ENCODE results near the gene SF1. TPM values are rescaled to one million over a fixed set of nuclear protein-coding genes. Genes with fewer than 3 reads are reported as not detected.

SF1 gene
- total and polyA plus RNA-seq, 9 of the 15 experiments (the other 6 are each of a cell fraction or from before 2014, with no cell fraction given) = 13.1 to 334 (median 111) TPM

DNA sequence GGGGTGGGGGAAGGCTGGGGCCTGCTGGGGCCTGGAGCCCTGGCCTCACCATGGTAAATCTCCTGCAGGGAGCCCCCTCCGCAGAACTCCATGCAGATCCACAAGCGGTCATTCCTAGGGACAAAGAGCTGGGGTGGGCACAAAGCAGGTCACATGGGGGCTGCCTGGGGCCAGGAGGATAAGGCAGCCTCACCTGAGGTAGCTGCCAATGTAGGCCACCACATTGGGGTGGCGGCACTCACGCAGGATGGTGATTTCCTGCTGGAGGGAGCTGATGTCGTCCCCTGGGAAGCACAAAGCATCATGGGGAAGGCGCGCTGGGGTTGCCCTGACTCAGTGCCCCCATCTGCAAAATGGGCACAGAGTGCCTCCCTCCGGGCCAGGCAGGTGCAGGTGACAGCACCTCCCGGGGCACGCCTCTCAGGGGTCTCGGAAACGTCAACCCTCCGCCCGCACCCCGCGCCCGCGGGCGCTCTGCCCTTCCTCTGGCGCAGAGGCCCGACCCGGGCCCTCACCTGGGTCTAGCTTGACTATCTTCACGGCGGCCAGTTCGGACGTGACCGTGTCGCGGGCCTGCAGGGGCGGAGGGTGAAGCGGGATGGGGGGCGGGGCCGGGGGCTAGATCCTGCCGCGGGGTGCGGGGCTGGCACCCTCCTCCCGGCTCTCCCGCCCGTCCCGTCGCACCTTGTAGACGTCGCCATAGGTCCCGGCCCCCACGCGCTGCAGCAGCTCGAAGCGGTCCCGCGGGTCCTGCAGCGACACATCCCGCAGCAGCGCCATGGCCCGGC lies 24.2 kb upstream of the SF1 start (continued):
- TF ChIP-seq NR4A1 (CRISPR knock-in tag; IDR thresholded peaks at IDR 0.05) (no peak), NR4A1 (tag; IDR thresholded peaks at IDR 0.05) (no peak), ATF1 (CRISPR knock-in tag; IDR thresholded peaks at IDR 0.05) (peak; percentile 45; the same call in 1 of the 2 replicates), ATF1 (tag; IDR thresholded peaks at IDR 0.05) (no peak), SRSF3 (IDR thresholded peaks at IDR 0.05; ENCODE audit: insufficient read depth, low read length) (no peak), CREM (IDR thresholded peaks at IDR 0.05; ENCODE audit: low read depth) (peak; percentile 80)

DNA sequence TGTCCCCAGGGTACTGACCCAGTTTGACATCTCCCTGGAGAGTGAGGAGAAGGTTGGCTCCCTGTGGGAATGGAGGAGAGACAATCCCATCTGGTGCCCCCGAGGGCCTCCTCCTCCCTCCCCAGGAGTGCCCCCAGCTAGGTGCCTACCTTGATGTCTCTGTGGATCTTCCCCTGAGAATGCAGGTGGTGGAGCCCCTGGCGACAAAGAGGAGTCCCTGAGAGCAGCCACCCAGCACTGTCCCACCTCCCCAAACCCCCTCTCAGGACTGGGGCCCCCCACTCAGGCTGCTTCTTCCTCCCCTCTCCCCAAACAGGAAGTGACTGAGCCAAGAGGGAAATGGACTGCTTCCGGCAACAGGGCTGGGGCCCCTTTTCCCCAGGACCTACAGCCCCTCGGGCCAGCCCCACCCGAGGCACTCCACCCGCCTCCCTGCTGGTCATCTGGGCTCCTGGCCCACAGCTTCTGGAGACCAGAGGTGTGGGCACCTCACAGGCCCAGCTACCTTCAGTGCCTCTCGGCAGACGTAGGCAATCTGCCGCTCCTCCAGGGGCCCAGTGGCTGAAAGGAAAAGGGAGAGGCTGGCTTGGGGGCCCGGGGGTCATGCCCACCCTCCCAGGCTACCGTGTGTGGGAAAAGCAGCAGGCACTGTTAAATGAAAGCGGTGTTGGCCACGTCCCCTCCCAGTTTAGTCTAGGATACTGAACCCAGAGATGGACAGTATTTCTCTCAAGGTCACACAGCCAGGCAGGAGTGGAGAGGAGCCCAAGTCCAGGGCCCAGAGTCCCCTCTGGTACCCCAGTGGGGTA lies 23.4 kb upstream of the SF1 start:
- CTCF ChIA-PET (ENCODE audit: low intra/inter-chr PET ratio) = no interaction called here
- BruUV-seq (replicated peaks) = no TSS peak
- H3K36me3 ChIP-seq (ENCODE audit: control insufficient read depth, insufficient read depth, low read length) = peaks cover 30% of the 10 kb centered on the region; the same call in 2 of the 3 replicates
- peak overlapping the region in 1 of 2 experiments; percentile 85; a peak in 2 of 4 replicates for H3K9ac ChIP-seq (ENCODE audit: insufficient read depth in 1 of 2, low read depth in 2 of 2, low read length in 2 of 2)
- H3K79me2 ChIP-seq (ENCODE audit: control insufficient read depth, insufficient read depth, low read length) = no peaks in the 10 kb centered on the region
- no peak overlapping the region; the same call in 1 of the 2 replicates for H3K4me3 ChIP-seq
- FAIRE-seq (no peak), ATAC-seq (no peak), DNase-seq (ENCODE audit: extremely low read depth in 1 of 4, low spot score in 3 of 4) (no peak)
- H3K27ac ChIP-seq (ENCODE audit: extremely low read depth, low read depth, low read length) = no peak overlapping the region
- no peak overlapping the region for H2AFZ ChIP-seq (ENCODE audit: low read depth, low read length)
- peak overlapping the region; percentile 91; the same call in 1 of the 2 replicates for H3K4me2 ChIP-seq (ENCODE audit: insufficient read depth, low read length)
- intact Hi-C loops (cut with micrococcal nuclease) (loop anchor here (2.0 to 5.0 kb wide), 2 partner anchors 23 to 41 kb away; partner anchors contain the start of genes CDC42BPG and SF1), in situ Hi-C loops (cut with MboI) (no loop called here)
- H3K4me1 ChIP-seq (replicated peaks in 1 of 2; ENCODE audit: control insufficient read depth in 2 of 2, insufficient read depth in 2 of 2, low read length in 2 of 2) = peaks cover 30 to 70% of the 10 kb centered on the region in 2 experiments
- no peaks in the 10 kb centered on the region for H4K20me1 ChIP-seq (replicated peaks; ENCODE audit: control insufficient read depth, insufficient read depth, low read length)
- no peaks in the 10 kb centered on the region for H3K9me1 ChIP-seq (ENCODE audit: control insufficient read depth, insufficient read depth, low read length)
- WGBS (ENCODE audit: insufficient coverage, low coverage, missing lambda C conversion rate) = 90% methylated on average over 7 of the region's 13 CpGs
- no peaks in the 10 kb centered on the region for H3K27me3 ChIP-seq (ENCODE audit: control insufficient read depth in 2 of 2, insufficient read depth in 2 of 2, low read length in 2 of 2)
- POLR2A ChIA-PET = interaction anchor here (0.7 kb wide), 2 partner anchors 42 to 632 kb away, joined by 3 read pairs; partner anchors contain the start of gene PYGM
- TF ChIP-seq ZBTB7A (IDR thresholded peaks at IDR 0.05; ENCODE audit: borderline replicate concordance, control insufficient read depth, low read depth, low read length) (0 out of 2 replicates have a peak, but pooled peaks have one; percentile 9), HOXB6 (CRISPR knock-in tag; IDR thresholded peaks at IDR 0.05; ENCODE audit: borderline replicate concordance) (no peak), ZFP36 (IDR thresholded peaks at IDR 0.05; ENCODE audit: low read depth, low read length, partially characterized antibody) (peak; percentile 12), L3MBTL2 (IDR thresholded peaks at IDR 0.05) (no peak), TGIF2 (CRISPR knock-in tag; IDR thresholded peaks at IDR 0.05) (peak; percentile 24; the same call in 1 of the 2 replicates), MAZ (CRISPR knock-in tag; conservative IDR thresholded peaks at IDR 0.05 in 1 of 2, IDR thresholded peaks at IDR 0.05 in 1 of 2) (no peak)
- H3K9me3 ChIP-seq (replicated peaks; ENCODE audit: control insufficient read depth, insufficient read depth, low read depth, low read length) = no peaks in the 10 kb centered on the region

All from K562 (cell line).